ENCODE results near the gene ZCCHC17.
"Not testable (repeated sequence)": the region's sequence is repeated elsewhere in the genome, so short reads cannot be mapped to it uniquely, and the experiment has no call there.

Gene ZCCHC17

GRCh38 chr1:31296486-31297276 lies at the start of gene ZCCHC17, which contains the start of gene SNRNP40:
Gene ZCCHC17 (plus strand): TSS chr1:31297032. CDS start chr1:31310099, 13,067 bp downstream.
Gene SNRNP40 (minus strand): TSS chr1:31296788. CDS start chr1:31296751, 37 bp downstream.
- peak; percentile 97 for DNase-seq (ENCODE audit: low spot score)

- no peak for DNase-seq (ENCODE audit: low spot score)
Measured at GRCh38 chr1:31248276-31248675, 48.6 kb upstream of the ZCCHC17 start.

- DNase-seq (ENCODE audit: low spot score) = no peak
Measured at GRCh38 chr1:31249854-31250253, 47.0 kb upstream of the ZCCHC17 start.

GRCh38 chr1:31257213-31257612 lies 39.6 kb upstream of the ZCCHC17 start:
- no peak for DNase-seq (ENCODE audit: low spot score)

- no peak for DNase-seq (ENCODE audit: low spot score)
Measured at GRCh38 chr1:31258581-31258980, 38.3 kb upstream of the ZCCHC17 start.

GRCh38 chr1:31259746-31260145 lies 37.1 kb upstream of the ZCCHC17 start:
- no peak for DNase-seq (ENCODE audit: low spot score)

- no peak for DNase-seq (ENCODE audit: low spot score)
Measured at GRCh38 chr1:31261916-31262315, 34.9 kb upstream of the ZCCHC17 start.

- not testable (repeated sequence) for DNase-seq (ENCODE audit: low spot score)
Measured at GRCh38 chr1:31262393-31262792, 34.4 kb upstream of the ZCCHC17 start.

- no peak for DNase-seq (ENCODE audit: low spot score)
Measured at GRCh38 chr1:31263408-31263807, 33.4 kb upstream of the ZCCHC17 start.

GRCh38 chr1:31264790-31265386 lies 31.9 kb upstream of the ZCCHC17 start:
- no peak for DNase-seq (ENCODE audit: low spot score)

- no peak for DNase-seq (ENCODE audit: low spot score)
Measured at GRCh38 chr1:31266547-31266946, 30.3 kb upstream of the ZCCHC17 start.

GRCh38 chr1:31272369-31272768 lies 24.5 kb upstream of the ZCCHC17 start:
- DNase-seq (ENCODE audit: low spot score) = no peak

GRCh38 chr1:31273619-31274018 lies 23.2 kb upstream of the ZCCHC17 start:
- no peak for DNase-seq (ENCODE audit: low spot score)

GRCh38 chr1:31282426-31282825 lies 14.4 kb upstream of the ZCCHC17 start:
- DNase-seq (ENCODE audit: low spot score) = not testable (repeated sequence)

- not testable (repeated sequence) for DNase-seq (ENCODE audit: low spot score)
Measured at GRCh38 chr1:31287791-31288190, 9.0 kb upstream of the ZCCHC17 start.

- DNase-seq (ENCODE audit: low spot score) = no peak
Measured at GRCh38 chr1:31289021-31289420, 7.8 kb upstream of the ZCCHC17 start.

- no peak for DNase-seq (ENCODE audit: low spot score)
Measured at GRCh38 chr1:31295874-31296485, 852 bp upstream of the ZCCHC17 start.

- DNase-seq (ENCODE audit: low spot score) = no peak
Measured at GRCh38 chr1:31297277-31298247, 730 bp downstream of the ZCCHC17 start.

GRCh38 chr1:31299365-31299764 lies 2.5 kb downstream of the ZCCHC17 start:
- DNase-seq (ENCODE audit: low spot score) = no peak

GRCh38 chr1:31300193-31300592 lies 3.4 kb downstream of the ZCCHC17 start:
- no peak for DNase-seq (ENCODE audit: low spot score)

GRCh38 chr1:31302709-31303441 lies 6.0 kb downstream of the ZCCHC17 start:
- DNase-seq (ENCODE audit: low spot score) = no peak

All from ecto neural progenitor cell (in vitro differentiated cells).